Activated T-cell treated with anti-CD3 and anti-CD28 coated beads, Interleukin-2, amount 50 U/mL, for 4 hours (primary cell): ENCODE measurements around the gene SETD1B. TPM values are rescaled to one million over a fixed set of nuclear protein-coding genes. Genes with fewer than 3 reads are reported as not detected.

Experiments used
- ATAC-seq, 2 donors: fragments of 200-7000 bp; cut with Tn5 transposase; one replicate each; pipeline ENCODE4 v1.10.0; 2021
- DNase-seq: peaks from one replicate; pipeline ENCODE4 v3.0.0-alpha.2; 2020
- H3K27me3 Mint-ChIP-seq: one replicate; pipeline ENCODE4 v1.8.0; 2021; ENCODE audit warnings: low read depth, mixed read lengths
- H3K36me3 Mint-ChIP-seq: one replicate; pipeline ENCODE4 v1.8.0; 2022; ENCODE audit warnings: mixed read lengths; ENCODE audit not compliant: insufficient read depth
- H3K4me1 Mint-ChIP-seq: one replicate; pipeline ENCODE4 v1.8.0; 2021; ENCODE audit warnings: low read depth, mixed read lengths
- H3K4me3 Mint-ChIP-seq: one replicate; pipeline ENCODE4 v1.8.0; 2021; ENCODE audit warnings: mild to moderate bottlenecking, moderate library complexity, mixed read lengths
- H3K9me3 Mint-ChIP-seq: one replicate; pipeline ENCODE4 v1.8.0; 2021; ENCODE audit warnings: mixed read lengths
- total RNA-seq, 3 donors: library from RNA; stranded (reverse); gene quantifications; one replicate each; pipeline ENCODE4 v1.2.1, GENCODE V29; 2021

Gene SETD1B
- total RNA-seq, 3 donors from 2014 or later, result 30.4 to 32.7 (median 31.7) TPM

- Mint-ChIP-seq H3K27me3 (no peaks in the 10 kb centered on the region), H3K4me3 (peak overlapping the region; percentile 96), H3K9me3 (no peaks in the 10 kb centered on the region), H3K4me1 (peaks cover 36% of the 10 kb centered on the region), H3K36me3 (peaks cover 16% of the 10 kb centered on the region)
- ATAC-seq (no peak), DNase-seq (no peak)
Measured at GRCh38 chr12:121805171-121806008, 1.6 kb downstream of the SETD1B start.

GRCh38 chr12:121806009-121806545 is 2.3 kb downstream of the SETD1B start:
- Mint-ChIP-seq H3K4me1 (peaks cover 41% of the 10 kb centered on the region), H3K27me3 (no peaks in the 10 kb centered on the region), H3K36me3 (peaks cover 20% of the 10 kb centered on the region), H3K9me3 (no peaks in the 10 kb centered on the region), H3K4me3 (peak overlapping the region; percentile 96)
- ATAC-seq, result no peak
- DNase-seq, result no peak

GRCh38 chr12:121806546-121807423 is 3.0 kb downstream of the SETD1B start:
- H3K4me1 Mint-ChIP-seq, result peaks cover 47% of the 10 kb centered on the region

GRCh38 chr12:121807642-121808347 is 4.0 kb downstream of the SETD1B start:
- Mint-ChIP-seq H3K4me3 (peak overlapping the region; percentile 26), H3K9me3 (no peaks in the 10 kb centered on the region), H3K4me1 (peaks cover 49% of the 10 kb centered on the region), H3K27me3 (no peaks in the 10 kb centered on the region), H3K36me3 (peaks cover 21% of the 10 kb centered on the region)
- ATAC-seq, result no peak
- no peak for DNase-seq

More at GRCh38 chr12:121806546-121807423, 3.0 kb downstream of the SETD1B start:
- no peaks in the 10 kb centered on the region for H3K27me3 Mint-ChIP-seq
- H3K9me3 Mint-ChIP-seq, result no peaks in the 10 kb centered on the region
- no peak for DNase-seq
- H3K36me3 Mint-ChIP-seq, result peaks cover 21% of the 10 kb centered on the region
- no peak for ATAC-seq
- H3K4me3 Mint-ChIP-seq, result peak overlapping the region; percentile 96

- no peak overlapping the region for H3K4me3 Mint-ChIP-seq
- peaks cover 24% of the 10 kb centered on the region for H3K36me3 Mint-ChIP-seq
Measured at GRCh38 chr12:121808623-121809022, 4.8 kb downstream of the SETD1B start.

GRCh38 chr12:121809712-121810116 is 5.9 kb downstream of the SETD1B start:
- DNase-seq (no peak), ATAC-seq (no peak)
- H3K36me3 Mint-ChIP-seq, result peaks cover 25% of the 10 kb centered on the region
- no peak overlapping the region for H3K4me3 Mint-ChIP-seq
- H3K4me1 Mint-ChIP-seq, result peaks cover 59% of the 10 kb centered on the region
- no peaks in the 10 kb centered on the region for H3K9me3 Mint-ChIP-seq
- H3K27me3 Mint-ChIP-seq, result no peaks in the 10 kb centered on the region

More at GRCh38 chr12:121808623-121809022, 4.8 kb downstream of the SETD1B start:
- no peak for ATAC-seq
- Mint-ChIP-seq H3K4me1 (peaks cover 57% of the 10 kb centered on the region), H3K9me3 (no peaks in the 10 kb centered on the region), H3K27me3 (no peaks in the 10 kb centered on the region)
- no peak for DNase-seq

- ATAC-seq (no peak), DNase-seq (no peak)
- Mint-ChIP-seq H3K27me3 (no peaks in the 10 kb centered on the region), H3K9me3 (no peaks in the 10 kb centered on the region), H3K4me3 (no peak overlapping the region), H3K36me3 (peaks cover 25% of the 10 kb centered on the region), H3K4me1 (peaks cover 58% of the 10 kb centered on the region)
Measured at GRCh38 chr12:121810234-121810817, 6.5 kb downstream of the SETD1B start.

- Mint-ChIP-seq H3K4me1 (peaks cover 54% of the 10 kb centered on the region), H3K9me3 (no peaks in the 10 kb centered on the region), H3K36me3 (peaks cover 25% of the 10 kb centered on the region), H3K27me3 (no peaks in the 10 kb centered on the region), H3K4me3 (peak overlapping the region; percentile 82)
- DNase-seq, result no peak
- ATAC-seq, result no peak
Measured at GRCh38 chr12:121810833-121811433, 7.1 kb downstream of the SETD1B start.

GRCh38 chr12:121811434-121812319 is 7.9 kb downstream of the SETD1B start:
- DNase-seq (peak; percentile 66), ATAC-seq (peak; percentile 86 to 87)
- H3K27me3 Mint-ChIP-seq, result no peaks in the 10 kb centered on the region
- H3K36me3 Mint-ChIP-seq, result peaks cover 30% of the 10 kb centered on the region
- peak overlapping the region; percentile 82 for H3K4me3 Mint-ChIP-seq
- no peaks in the 10 kb centered on the region for H3K9me3 Mint-ChIP-seq
- H3K4me1 Mint-ChIP-seq, result peaks cover 47% of the 10 kb centered on the region

GRCh38 chr12:121812320-121812871 is 8.6 kb downstream of the SETD1B start:
- Mint-ChIP-seq H3K9me3 (no peaks in the 10 kb centered on the region), H3K4me1 (peaks cover 41% of the 10 kb centered on the region), H3K36me3 (peaks cover 30% of the 10 kb centered on the region), H3K4me3 (peak overlapping the region; percentile 82), H3K27me3 (no peaks in the 10 kb centered on the region)
- peak; percentile 61 to 70 for ATAC-seq
- DNase-seq, result no peak

GRCh38 chr12:121812921-121813896 is 9.4 kb downstream of the SETD1B start:
- peaks cover 36% of the 10 kb centered on the region for H3K4me1 Mint-ChIP-seq
- H3K27me3 Mint-ChIP-seq, result no peaks in the 10 kb centered on the region
- peak overlapping the region; percentile 82 for H3K4me3 Mint-ChIP-seq
- H3K9me3 Mint-ChIP-seq, result no peaks in the 10 kb centered on the region
- H3K36me3 Mint-ChIP-seq, result peaks cover 31% of the 10 kb centered on the region
- DNase-seq, result no peak
- ATAC-seq, result no peak
